Left lung (tissue), 10 donors: Measurements from ENCODE around the gene PABPC1L2A. TPM values are rescaled to one million over a fixed set of nuclear protein-coding genes. Genes with fewer than 3 reads are reported as not detected.
"Not testable (repeated sequence)": the region's sequence is repeated elsewhere in the genome, so short reads cannot be mapped to it uniquely, and the experiment has no call there.

Experiments
- ATAC-seq: fragments of 200-7000 bp; cut with Tn5 transposase; one replicate; pipeline ENCODE4 v1.9.1; 2020; ENCODE audit warnings: moderate library complexity
- DNase-seq, 4 donors: peaks; one replicate each; pipeline ENCODE4 v3.0.0-alpha.2; 2013 to 2020
- H3K27ac ChIP-seq, 2 donors: fragments of 200-600 bp; sonication (generic) in 1 of 2; one replicate each; pipeline versions ENCODE4 v1.5.0 to v1.8.0; 2020 to 2021
- H3K27me3 ChIP-seq, 2 donors: fragments of 200-600 bp; sonication (generic) in 1 of 2; one replicate each; pipeline versions ENCODE4 v1.5.0 to v1.8.0; 2020 to 2021
- H3K36me3 ChIP-seq, 2 donors: fragments of 200-600 bp; sonication (generic) in 1 of 2; one replicate each; pipeline versions ENCODE4 v1.5.0 to v1.8.0; 2020 to 2021
- H3K4me1 ChIP-seq, 2 donors: fragments of 200-600 bp; one replicate each; pipeline ENCODE4 v1.8.0; 2021
- H3K4me3 ChIP-seq, 2 donors: fragments of 200-600 bp; sonication (generic) in 1 of 2; one replicate each; pipeline versions ENCODE4 v1.5.0 to v1.8.0; 2020 to 2021; ENCODE audit warnings: mild to moderate bottlenecking in 1 of 2
- H3K9me3 ChIP-seq, 2 donors: fragments of 200-600 bp; sonication (generic) in 1 of 2; one replicate each; pipeline versions ENCODE4 v1.5.0 to v1.8.0; 2020 to 2021
- intact Hi-C, 2 donors: fragments of 100-400 bp; cut with DNase I; formaldehyde crosslinking; loops; one replicate each; pipeline versions ENCODE4 v1.11.2 to v1.14.2; 2022
- polyA plus RNA-seq, 6 donors: library from polyadenylated mRNA; unstranded; fragments of 120-200 nt; gene quantifications; one replicate each; pipeline ENCODE4 v1.2.1, GENCODE V29; 2013; ENCODE audit not compliant: insufficient read length in 6 of 6
- total RNA-seq, 2 donors: library from RNA; stranded (reverse); fragmentation: NEBNext Ultra II Directional; extraction: Animal tissue kit (Norgen Biotek cat#: 25700); gene quantifications; one replicate each; pipeline ENCODE4 v1.2.1, GENCODE V29; 2021
- TF ChIP-seq, protein P1 (sequence below), 2 donors: fragments of 200-600 bp; sonication (generic) in 1 of 2; IDR thresholded peaks; one replicate each; pipeline versions ENCODE4 v1.5.0 to v1.8.0; 2021; ENCODE audit warnings: antibody characterized with exemption in 2 of 2
- donor health status: DM: no; HTN: yes; CAD: no.
- donor health status: DM: no; HTN: no; CAD: no.

PABPC1L2A gene
- total and polyA plus RNA-seq, 8 donors = not detected

DNA sequence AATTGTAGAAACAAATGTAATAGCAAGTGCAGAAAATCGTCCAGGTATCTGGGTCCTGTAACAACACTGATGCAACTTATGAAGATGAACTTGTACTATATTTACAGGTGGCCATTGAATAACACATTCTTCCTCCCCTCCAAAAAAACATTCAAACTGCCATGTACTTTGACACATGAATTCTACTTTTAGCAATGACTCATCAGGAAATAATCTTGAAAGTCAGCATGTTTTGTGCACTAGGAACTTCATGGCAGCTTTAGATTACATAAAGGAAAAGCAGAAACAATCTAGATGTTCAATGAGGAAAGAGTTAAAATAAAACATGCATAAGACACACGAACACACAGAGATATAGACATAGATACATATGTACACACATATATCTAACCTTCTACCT is 2.5 kb downstream of the PABPC1L2A start:
- no peaks in the 10 kb centered on the region for H3K9me3 ChIP-seq
- intact Hi-C loops = no loop called here
- no peak overlapping the region for H3K4me3 ChIP-seq
- H3K4me1 ChIP-seq = no peaks in the 10 kb centered on the region
- H3K27ac ChIP-seq = no peak overlapping the region
- no peak for ATAC-seq
- peaks cover 2 to 15% of the 10 kb centered on the region in 2 donors for H3K27me3 ChIP-seq
- DNase-seq = no peak
- TF ChIP-seq, protein P1, sequence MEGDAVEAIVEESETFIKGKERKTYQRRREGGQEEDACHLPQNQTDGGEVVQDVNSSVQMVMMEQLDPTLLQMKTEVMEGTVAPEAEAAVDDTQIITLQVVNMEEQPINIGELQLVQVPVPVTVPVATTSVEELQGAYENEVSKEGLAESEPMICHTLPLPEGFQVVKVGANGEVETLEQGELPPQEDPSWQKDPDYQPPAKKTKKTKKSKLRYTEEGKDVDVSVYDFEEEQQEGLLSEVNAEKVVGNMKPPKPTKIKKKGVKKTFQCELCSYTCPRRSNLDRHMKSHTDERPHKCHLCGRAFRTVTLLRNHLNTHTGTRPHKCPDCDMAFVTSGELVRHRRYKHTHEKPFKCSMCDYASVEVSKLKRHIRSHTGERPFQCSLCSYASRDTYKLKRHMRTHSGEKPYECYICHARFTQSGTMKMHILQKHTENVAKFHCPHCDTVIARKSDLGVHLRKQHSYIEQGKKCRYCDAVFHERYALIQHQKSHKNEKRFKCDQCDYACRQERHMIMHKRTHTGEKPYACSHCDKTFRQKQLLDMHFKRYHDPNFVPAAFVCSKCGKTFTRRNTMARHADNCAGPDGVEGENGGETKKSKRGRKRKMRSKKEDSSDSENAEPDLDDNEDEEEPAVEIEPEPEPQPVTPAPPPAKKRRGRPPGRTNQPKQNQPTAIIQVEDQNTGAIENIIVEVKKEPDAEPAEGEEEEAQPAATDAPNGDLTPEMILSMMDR (IDR thresholded peaks at IDR 0.05) = no peak
- H3K36me3 ChIP-seq = no peaks in the 10 kb centered on the region

DNA sequence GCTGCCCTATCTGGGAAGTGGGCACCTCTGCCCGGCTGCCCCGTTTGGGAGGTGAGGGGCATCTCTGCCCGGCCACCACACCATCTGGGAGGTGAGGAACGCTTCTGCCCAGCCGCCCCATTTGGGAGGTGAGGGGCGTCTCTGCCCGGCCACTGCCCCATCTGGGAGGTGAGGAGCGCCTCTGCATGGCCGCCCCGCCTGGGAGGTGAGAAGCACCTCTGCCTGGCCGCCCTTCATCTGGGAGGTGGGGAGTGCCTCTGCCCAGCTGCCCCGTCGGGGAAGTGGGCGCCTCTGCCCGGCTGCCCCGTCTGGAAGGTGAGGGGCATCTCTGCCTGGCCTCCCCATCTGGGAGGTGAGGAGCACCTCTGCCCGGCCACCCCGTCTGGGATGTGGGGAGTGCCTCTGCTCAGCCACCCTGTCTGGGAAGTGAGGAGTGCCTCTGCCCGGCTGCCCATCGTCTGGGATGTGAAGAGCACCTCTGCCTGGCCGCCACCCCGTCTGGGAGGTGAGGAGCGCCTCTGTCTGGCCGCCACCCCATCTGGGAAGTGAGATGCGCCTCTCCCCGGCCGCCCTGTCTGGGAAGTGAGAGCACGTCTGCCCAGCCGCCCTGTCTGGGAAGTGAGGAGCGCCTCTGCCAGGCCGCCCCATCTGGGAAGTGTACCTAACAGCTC is 9.8 kb downstream of the PABPC1L2A start:
- no peaks in the 10 kb centered on the region for H3K4me1 ChIP-seq
- intact Hi-C loops = no loop called here
- DNase-seq = no peak
- ATAC-seq = no peak
- no peak overlapping the region for H3K27ac ChIP-seq
- H3K27me3 ChIP-seq = no peaks in the 10 kb centered on the region
- H3K4me3 ChIP-seq = no peak overlapping the region
- H3K36me3 ChIP-seq = no peaks in the 10 kb centered on the region
- TF ChIP-seq, protein P1 (IDR thresholded peaks at IDR 0.05) = no peak
- H3K9me3 ChIP-seq = peaks cover 0 to 3% of the 10 kb centered on the region in 2 donors

DNA sequence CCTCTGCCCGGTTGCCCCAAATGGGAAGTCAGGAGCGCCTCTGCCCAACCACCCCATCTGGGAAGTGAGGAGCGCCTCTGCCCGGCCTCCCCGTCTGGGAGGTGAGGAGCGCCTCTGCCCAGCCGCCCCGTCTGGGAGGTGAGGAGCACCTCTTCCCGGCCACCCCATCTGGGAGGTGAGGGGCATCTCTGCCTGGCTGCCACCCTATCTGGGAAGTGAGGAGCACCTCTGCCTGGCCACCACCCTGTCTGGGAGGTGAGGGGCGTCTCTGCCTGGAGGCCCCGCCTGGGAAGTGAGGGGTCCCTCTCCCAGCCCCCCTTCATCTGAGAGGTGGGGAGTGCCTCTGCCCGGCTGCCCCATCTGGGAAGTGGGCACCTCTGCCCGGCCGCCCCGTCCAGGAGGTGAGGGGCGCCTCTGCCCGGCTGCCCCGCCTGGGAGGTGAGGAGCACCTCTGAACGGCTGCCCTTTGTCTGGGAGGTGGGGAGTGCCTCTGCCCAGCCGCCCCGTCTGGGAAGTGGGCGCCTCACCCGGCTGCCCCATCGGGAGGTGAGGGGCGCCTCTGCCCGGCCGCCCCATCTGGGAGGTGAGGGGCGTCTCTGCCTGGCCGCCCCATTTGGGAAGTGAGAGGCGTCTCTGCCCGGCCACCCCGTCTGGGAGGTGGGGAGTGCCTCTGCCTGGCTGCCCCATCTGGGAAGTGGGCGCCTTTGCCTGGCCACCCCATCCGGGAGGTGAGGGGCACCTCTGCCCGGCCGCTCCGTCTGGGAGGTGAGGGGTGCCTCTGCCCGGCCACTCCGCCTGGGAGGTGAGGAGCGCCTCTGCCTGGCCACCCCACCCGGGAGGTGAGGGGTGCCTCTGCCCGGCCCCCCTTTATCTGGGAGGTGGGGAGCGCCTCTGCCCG is 10.6 kb downstream of the PABPC1L2A start:
- Histone ChIP-seq H3K27ac (no peak overlapping the region), H3K4me3 (no peak overlapping the region), H3K4me1 (no peaks in the 10 kb centered on the region), H3K9me3 (peaks cover 0 to 3% of the 10 kb centered on the region in 2 donors), H3K27me3 (no peaks in the 10 kb centered on the region), H3K36me3 (no peaks in the 10 kb centered on the region)
- DNase-seq (no peak), ATAC-seq (no peak)
- intact Hi-C loops = no loop called here
- TF ChIP-seq, protein P1 (IDR thresholded peaks at IDR 0.05) = no peak

DNA sequence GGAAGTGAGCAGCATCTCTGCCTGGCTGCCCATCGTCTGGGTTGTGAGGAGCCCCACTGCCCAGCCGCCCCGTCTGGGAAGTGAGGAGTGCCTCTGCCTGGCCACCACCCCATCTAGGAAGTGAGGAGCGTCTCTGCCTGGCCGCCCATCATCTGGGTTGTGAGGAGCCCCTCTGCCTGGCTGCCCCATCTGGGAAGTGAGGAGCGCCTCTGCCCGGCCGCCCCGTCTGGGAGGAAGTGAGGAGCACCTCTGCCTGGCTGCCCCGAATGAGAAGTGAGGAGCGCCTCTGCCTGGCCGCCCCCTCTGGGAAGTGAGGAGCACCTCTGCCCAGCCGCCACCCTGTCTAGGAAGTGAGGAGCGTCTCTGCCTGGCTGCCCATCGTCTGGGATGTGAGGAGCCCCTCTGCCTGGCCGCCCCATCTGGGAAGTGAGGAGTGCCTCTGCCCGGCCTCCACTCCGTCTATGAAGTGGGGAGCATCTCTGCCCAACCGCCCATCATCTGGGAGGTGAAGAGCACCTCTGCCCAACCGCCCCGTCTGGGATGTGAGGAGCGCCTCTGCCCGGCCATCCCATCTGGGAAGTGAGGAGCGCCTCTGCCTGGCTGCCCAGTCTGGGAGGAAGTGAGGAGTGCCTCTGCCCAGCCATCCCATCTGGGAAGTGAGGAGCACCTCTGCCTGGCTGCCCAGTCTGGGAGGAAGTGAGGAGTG is 11.4 kb downstream of the PABPC1L2A start:
- H3K27ac ChIP-seq, DNase-seq, intact Hi-C loops, H3K27me3 ChIP-seq, H3K4me1 ChIP-seq, ATAC-seq, H3K36me3 ChIP-seq, H3K4me3 ChIP-seq, H3K9me3 ChIP-seq: not testable (repeated sequence)

DNA sequence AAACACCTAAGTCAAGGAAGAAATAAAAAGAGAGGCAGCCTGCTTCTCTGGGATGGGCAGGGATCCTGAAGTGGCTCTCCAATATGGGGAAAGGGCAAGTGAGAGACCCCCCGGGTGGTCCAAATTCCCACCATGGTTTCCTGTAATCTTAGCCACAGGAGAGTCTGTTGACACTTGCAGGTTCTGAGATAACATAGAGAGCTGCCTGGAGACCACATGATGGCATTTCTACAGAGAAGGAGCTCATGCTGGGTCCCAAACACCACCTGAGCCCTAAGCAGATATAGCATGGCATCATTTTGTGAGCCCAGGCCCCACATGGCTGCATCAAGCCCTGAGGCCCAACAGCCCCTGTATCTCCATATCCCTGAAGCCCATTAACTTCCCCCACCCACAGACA is 50.4 kb downstream of the PABPC1L2A start:
- Histone ChIP-seq H3K4me1 (no peaks in the 10 kb centered on the region), H3K36me3 (no peaks in the 10 kb centered on the region), H3K27ac (no peak overlapping the region), H3K27me3 (no peaks in the 10 kb centered on the region), H3K4me3 (no peak overlapping the region), H3K9me3 (peaks cover 0 to 3% of the 10 kb centered on the region in 2 donors)
- ATAC-seq (no peak), DNase-seq (no peak)
- intact Hi-C loops = no loop called here
- TF ChIP-seq, protein P1 (IDR thresholded peaks at IDR 0.05) = no peak

Other genes with a start within 250 kb of the PABPC1L2A start
- gene FAM236C, start 166.9 kb downstream of the PABPC1L2A start, total RNA-seq = not detected
- not detected for gene FAM236C, start 166.9 kb downstream of the PABPC1L2A start, polyA plus RNA-seq
- gene FAM236A, start 141.3 kb downstream of the PABPC1L2A start, total RNA-seq = not detected
- gene FAM236A, start 141.3 kb downstream of the PABPC1L2A start, polyA plus RNA-seq = under 1 TPM in 4 of 6 donors, not detected in 2; 0.34 to 0.74 (median 0.41) TPM
- under 1 TPM; 0.18 to 0.20 TPM for gene DMRTC1, start 135.7 kb downstream of the PABPC1L2A start, total RNA-seq
- under 1 TPM in 5 of 6 donors, not detected in 1; 0.25 to 0.53 (median 0.29) TPM for gene DMRTC1, start 135.7 kb downstream of the PABPC1L2A start, polyA plus RNA-seq
- not detected for gene PABPC1L2B, start 76.6 kb downstream of the PABPC1L2A start, total RNA-seq
- not detected for gene PABPC1L2B, start 76.6 kb downstream of the PABPC1L2A start, polyA plus RNA-seq
- 1 to 10 TPM; 2.5 to 2.6 TPM for gene NAP1L2, start 135.3 kb upstream of the PABPC1L2A start, total RNA-seq
- gene NAP1L2, start 135.3 kb upstream of the PABPC1L2A start, polyA plus RNA-seq = under 1 TPM; 0.25 to 0.82 (median 0.55) TPM